Stimulated activated naive B cell treated with anti-CD40 and anti-IgM and Interleukin-4, amounts not matched to agents 10 μg/mL and 1 μg/mL and 100 μg/mL, for 72 hours (primary cell): Measurements from ENCODE around the gene PLPP7.
"Not testable (repeated sequence)": the region's sequence is repeated elsewhere in the genome, so short reads cannot be mapped to it uniquely, and the experiment has no call there.

Experiments used
- ATAC-seq, 2 donors: fragments of 150-1000 bp; cut with Tn5 transposase; replicated peaks; 2 replicates each; pipeline ENCODE4 v1.10.0; 2021; ENCODE audit warnings: moderate library complexity in 1 of 2
- DNase-seq: peaks from one replicate; pipeline ENCODE4 v3.0.0; 2021
- H3K27ac Mint-ChIP-seq: one replicate; pipeline ENCODE4 v1.8.0; 2022; ENCODE audit warnings: mild to moderate bottlenecking, mixed read lengths
- H3K27me3 Mint-ChIP-seq, 2 donors: one replicate each; pipeline ENCODE4 v1.8.0; 2022; ENCODE audit warnings: mixed read lengths in 2 of 2
- H3K36me3 Mint-ChIP-seq, 2 donors: one replicate each; pipeline ENCODE4 v1.8.0; 2022; ENCODE audit warnings: mixed read lengths in 2 of 2, mild to moderate bottlenecking in 1 of 2
- H3K4me1 Mint-ChIP-seq, 2 donors: one replicate each; pipeline ENCODE4 v1.8.0; 2022; ENCODE audit warnings: mixed read lengths in 2 of 2, mild to moderate bottlenecking in 1 of 2
- H3K4me3 Mint-ChIP-seq, 2 donors: one replicate each; pipeline ENCODE4 v1.8.0; 2022; ENCODE audit warnings: mild to moderate bottlenecking in 2 of 2, mixed read lengths in 2 of 2, moderate library complexity in 1 of 2
- H3K9me3 Mint-ChIP-seq, 2 donors: one replicate each; pipeline ENCODE4 v1.8.0; 2022; ENCODE audit warnings: mixed read lengths in 2 of 2, mild to moderate bottlenecking in 1 of 2

PLPP7 gene

DNA sequence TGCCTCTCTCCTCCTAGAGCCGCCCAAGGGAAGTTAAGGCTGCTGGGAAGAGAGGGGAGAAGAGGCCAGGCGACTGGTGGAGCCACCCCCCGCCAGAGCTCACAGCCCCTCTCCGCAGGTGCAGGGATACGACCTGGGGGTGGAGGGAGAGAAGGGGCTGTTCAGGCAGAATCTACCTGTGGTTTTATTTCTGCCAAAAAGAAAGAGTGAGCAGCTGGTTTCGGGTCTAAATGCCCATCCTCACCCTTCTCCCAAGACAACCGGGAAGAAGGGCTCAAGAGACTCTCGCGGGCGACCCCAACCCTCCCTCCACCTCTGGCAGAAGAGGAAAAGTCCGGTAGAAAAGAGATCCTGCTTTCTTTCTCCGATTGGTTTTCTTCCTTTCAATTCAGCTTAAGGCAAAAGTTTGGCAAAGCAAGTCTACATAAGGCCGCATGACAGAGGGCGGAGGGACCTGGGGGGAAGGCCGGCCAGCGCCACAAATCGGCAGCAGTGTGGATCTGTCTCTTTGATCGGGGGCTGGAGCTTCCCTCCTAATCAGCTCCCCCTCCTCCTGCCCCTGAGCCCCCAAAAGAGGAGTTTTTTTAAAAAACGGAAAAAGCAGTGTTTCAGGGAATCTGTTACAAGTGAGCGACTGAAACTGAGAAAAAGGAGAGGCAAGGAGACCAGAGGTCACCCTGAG, 29.5 kb upstream of the PLPP7 start:
- peaks cover 18 to 37% of the 10 kb centered on the region in 2 donors for H3K36me3 Mint-ChIP-seq
- DNase-seq (no peak), ATAC-seq (no peak)
- no peaks in the 10 kb centered on the region for H3K9me3 Mint-ChIP-seq
- no peak overlapping the region for H3K4me3 Mint-ChIP-seq
- H3K27ac Mint-ChIP-seq: no peak overlapping the region
- H3K27me3 Mint-ChIP-seq: no peaks in the 10 kb centered on the region
- peaks cover 24 to 66% of the 10 kb centered on the region in 2 donors for H3K4me1 Mint-ChIP-seq

DNA sequence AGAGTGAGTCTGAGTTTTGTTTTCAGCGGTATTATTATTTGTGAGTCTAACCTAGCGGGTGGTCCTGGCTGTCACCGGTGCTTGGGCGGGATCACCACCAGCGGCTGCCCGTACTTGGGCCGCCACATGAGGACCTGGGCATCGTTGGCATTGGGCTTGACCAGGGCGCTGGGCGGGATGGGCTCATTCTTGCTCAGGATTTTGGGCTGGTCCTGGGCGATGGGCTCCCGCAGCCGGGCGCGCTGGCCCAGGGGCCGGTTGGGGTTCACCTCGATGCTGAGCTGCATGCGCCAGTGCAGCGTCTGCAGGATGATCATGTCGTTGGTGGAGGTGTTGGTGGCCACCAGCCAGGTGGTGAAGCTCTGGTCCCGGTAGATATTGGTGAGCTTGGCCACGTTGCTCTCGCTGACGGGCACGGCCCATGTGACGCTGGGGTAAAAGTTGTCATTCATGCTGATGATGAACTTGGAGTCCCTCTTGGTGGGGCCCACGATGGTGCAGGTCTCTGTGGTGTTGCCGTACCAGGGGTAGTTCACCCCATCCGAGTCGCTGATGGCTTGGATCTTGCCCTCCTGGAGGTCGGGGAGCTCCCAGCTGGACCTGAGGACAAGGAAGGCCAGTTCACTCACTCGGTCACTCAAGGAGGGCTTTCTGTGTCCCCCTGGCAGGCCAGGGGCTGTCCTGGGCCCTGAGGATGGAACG, 28.6 kb upstream of the PLPP7 start:
- no peak overlapping the region for H3K4me3 Mint-ChIP-seq
- H3K27ac Mint-ChIP-seq: no peak overlapping the region
- no peaks in the 10 kb centered on the region for H3K9me3 Mint-ChIP-seq
- H3K4me1 Mint-ChIP-seq: peaks cover 24 to 64% of the 10 kb centered on the region in 2 donors
- no peak for DNase-seq
- ATAC-seq: no peak
- peaks cover 19 to 38% of the 10 kb centered on the region in 2 donors for H3K36me3 Mint-ChIP-seq
- no peaks in the 10 kb centered on the region for H3K27me3 Mint-ChIP-seq

DNA sequence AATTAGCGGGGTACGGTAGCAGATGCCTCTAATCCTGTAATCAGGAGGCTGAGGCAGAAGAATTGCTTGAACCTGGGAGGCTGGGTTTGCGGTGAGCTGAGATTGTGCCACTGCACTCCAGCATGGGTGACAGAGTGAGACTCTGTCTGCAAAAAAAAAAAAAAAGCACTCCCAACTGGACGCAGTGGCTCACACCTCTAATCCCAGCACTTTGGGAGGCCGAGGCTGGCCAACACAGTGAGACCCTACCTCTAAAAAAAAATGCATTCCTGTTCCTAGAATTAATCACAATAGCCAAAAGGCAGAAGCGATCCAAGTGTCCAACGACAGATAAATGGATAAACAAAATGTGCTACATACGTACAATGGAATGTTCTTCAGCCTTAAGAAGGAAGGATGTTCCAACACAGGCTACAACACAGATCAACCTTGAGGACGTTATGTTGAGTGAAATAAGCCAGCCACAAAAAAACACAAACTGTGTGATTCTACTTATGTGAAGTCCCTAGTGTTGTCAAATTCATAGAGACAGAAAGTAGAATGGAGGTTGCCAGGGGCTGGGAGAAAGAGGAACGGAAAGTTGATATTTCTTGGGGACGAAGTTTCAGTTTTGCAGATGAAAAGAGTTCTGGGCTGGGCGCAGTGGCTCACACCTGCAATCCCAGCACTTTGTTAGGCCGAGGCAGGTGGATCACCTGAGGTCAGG, 27.0 kb upstream of the PLPP7 start:
- DNase-seq (peak; percentile 36), ATAC-seq (peak; percentile 86 to 87)
- H3K9me3 Mint-ChIP-seq: no peaks in the 10 kb centered on the region
- no peaks in the 10 kb centered on the region for H3K27me3 Mint-ChIP-seq
- H3K27ac Mint-ChIP-seq: peak overlapping the region; percentile 1
- peaks cover 25 to 47% of the 10 kb centered on the region in 2 donors for H3K36me3 Mint-ChIP-seq
- H3K4me3 Mint-ChIP-seq: peak overlapping the region; percentile 4 to 27
- peaks cover 29 to 66% of the 10 kb centered on the region in 2 donors for H3K4me1 Mint-ChIP-seq

DNA sequence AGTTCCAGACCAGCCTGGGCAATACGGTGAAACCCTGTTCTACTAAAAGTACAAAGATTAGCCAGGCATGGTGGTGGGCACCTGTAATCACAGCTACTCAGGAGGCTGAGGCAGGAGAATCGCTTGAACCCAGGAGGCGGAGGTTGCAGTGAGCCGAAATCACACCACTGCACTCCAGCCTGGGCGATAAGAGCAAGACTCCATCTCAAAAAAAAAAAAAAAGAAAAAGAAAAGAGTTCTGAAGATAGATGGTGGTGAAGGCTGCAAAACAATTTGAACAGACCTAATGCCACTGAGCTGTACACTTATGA, 26.5 kb upstream of the PLPP7 start:
- H3K9me3 Mint-ChIP-seq, DNase-seq, H3K27me3 Mint-ChIP-seq: not testable (repeated sequence)
- Mint-ChIP-seq H3K27ac (peak overlapping the region; percentile 1), H3K4me1 (peaks cover 27 to 62% of the 10 kb centered on the region in 2 donors), H3K36me3 (peaks cover 22 to 43% of the 10 kb centered on the region in 2 donors), H3K4me3 (peak overlapping the region; percentile 4 to 27)
- ATAC-seq: peak; percentile 7 to 13

DNA sequence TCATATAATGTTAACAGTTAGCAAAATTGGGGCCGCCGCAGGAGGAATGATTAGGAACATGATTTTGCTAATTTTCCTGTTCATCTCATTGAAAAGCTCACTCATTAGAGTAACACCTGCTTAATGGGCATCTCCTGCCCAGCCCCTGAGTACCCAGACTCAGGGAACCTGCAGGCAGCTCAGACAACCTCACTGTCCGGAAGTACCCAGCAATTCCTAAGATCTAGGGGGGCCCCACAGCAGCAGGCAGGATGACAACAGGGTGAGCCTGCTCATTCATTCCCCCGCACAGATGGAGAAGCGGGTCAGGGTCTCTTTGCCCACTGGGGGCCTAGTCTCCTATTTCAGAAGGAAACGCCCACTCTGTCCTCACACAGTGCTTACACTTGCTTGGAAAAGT, 25.8 kb upstream of the PLPP7 start:
- no peak for DNase-seq
- Mint-ChIP-seq H3K4me1 (peaks cover 31 to 68% of the 10 kb centered on the region in 2 donors), H3K27ac (peak overlapping the region; percentile 73), H3K36me3 (peaks cover 22 to 41% of the 10 kb centered on the region in 2 donors), H3K27me3 (no peaks in the 10 kb centered on the region), H3K9me3 (no peaks in the 10 kb centered on the region), H3K4me3 (no peak overlapping the region)
- ATAC-seq: no peak

DNA sequence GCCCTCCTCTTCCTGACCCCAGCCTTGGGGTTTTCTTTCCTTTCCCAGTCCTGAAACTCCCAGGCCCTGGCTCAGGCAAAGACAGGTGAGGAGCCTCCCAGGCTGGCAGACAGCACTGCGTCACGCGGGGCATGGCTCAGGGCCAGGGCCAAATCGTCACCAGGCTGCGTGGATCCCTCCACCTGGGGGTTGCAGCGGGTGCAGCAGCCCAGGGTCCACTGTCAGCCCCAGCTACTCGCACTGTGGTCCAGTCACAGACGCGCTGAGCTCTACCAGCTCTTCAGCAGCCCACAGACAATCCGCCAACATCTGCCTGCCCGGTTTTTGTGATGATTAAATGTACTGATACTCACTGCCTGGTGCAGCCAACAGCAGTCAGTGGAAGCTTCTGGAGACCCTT, 25.3 kb upstream of the PLPP7 start:
- no peaks in the 10 kb centered on the region for H3K27me3 Mint-ChIP-seq
- H3K36me3 Mint-ChIP-seq: peaks cover 22 to 41% of the 10 kb centered on the region in 2 donors
- H3K27ac Mint-ChIP-seq: peak overlapping the region; percentile 62
- DNase-seq (no peak), ATAC-seq (no peak)
- H3K4me3 Mint-ChIP-seq: no peak overlapping the region
- peaks cover 33 to 73% of the 10 kb centered on the region in 2 donors for H3K4me1 Mint-ChIP-seq
- H3K9me3 Mint-ChIP-seq: no peaks in the 10 kb centered on the region

DNA sequence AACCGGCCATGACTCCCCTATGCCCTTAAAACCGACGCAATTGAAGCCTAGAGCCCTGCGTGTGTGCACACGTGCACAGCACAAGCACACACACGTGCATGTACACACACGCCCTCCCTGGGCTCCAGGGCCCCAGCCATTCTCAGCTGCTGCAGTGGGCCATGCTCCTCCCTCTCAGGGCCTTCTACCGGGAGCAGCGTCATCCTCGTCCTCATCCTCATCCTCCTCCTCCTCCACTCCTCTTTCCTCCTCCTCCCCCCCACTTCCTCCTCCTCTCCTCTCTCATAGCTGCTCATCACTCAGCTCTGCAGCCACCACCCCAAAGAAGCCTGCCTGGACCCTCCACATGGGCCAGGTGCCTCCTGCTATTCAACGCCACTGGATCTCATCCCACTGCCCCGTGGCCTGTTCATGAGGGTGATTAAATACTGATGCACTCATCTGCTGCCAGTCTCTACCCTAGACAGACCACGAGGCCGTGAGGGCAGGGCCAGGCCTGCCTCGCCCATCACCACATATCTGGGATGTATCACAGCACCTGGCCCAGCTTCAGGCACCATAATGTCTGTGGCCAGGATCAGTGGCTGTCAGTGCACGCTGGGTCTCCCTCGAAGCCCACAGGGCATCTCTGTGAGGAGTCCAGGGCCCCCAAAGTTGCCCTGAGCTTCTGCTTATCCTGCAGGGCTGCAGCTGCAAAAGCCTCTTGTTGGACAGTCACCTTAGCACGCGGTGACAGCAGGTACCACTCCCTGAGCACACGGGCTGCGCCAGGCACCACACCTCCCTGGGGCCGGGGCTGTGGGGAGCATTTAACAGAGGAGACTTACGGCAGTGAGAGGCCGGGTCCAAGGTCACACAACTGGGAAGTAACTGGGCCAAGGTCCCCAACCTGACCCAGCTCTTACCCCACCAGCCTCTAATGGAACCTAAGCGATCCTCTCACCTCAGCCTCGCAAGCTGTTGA, 23.0 kb upstream of the PLPP7 start:
- Mint-ChIP-seq H3K4me3 (peak overlapping the region in 1 of 2 donors; percentile 39), H3K27me3 (no peaks in the 10 kb centered on the region), H3K36me3 (peaks cover 7 to 27% of the 10 kb centered on the region in 2 donors), H3K4me1 (peaks cover 47 to 89% of the 10 kb centered on the region in 2 donors), H3K9me3 (no peaks in the 10 kb centered on the region), H3K27ac (peak overlapping the region; percentile 82)
- ATAC-seq (no peak), DNase-seq (no peak)

DNA sequence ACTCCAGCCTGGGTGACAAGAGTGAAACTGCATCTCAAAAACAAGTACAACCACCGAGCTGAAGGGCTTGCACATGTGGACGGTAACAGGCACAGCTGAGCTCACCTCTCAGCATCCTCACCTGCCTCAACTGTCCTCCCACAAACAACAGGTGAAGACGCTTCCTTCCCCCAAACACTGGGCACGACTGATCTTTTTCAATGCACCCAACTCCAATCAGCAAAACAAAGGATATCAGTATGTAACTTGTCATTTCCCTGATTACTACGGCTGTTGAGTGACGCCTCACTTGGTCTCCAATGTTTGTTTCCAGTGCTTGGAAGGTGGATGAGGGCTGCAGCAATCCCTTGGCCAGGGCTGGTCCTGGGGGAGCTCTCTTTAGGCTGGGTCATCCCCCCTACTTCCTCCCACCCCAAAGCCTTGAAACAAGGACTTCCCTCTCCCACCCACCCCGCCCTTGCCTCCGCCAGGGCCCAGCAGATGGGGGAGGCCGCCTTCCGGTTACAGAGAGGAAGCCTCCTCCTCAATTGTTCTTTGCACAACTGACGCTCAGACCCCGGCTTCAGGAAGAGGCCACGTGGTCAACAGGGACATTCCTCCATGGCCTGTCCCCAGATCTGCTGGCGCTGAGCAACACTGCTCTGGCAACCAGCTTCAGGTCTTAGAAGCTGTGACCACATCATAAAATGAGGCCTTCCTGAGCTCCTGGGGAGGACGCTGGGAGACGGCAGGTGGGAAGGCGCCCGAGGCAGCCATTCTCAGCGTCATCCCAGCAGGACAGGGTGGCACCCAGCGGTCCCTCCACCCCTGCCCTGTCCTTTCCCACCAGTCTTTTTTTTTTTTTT, 19.1 kb upstream of the PLPP7 start:
- H3K9me3 Mint-ChIP-seq: no peaks in the 10 kb centered on the region
- ATAC-seq (peak; percentile 16 to 21), DNase-seq (peak; percentile 30)
- peak overlapping the region; percentile 94 for H3K27ac Mint-ChIP-seq
- H3K4me3 Mint-ChIP-seq: peak overlapping the region; percentile 80 to 83
- peaks cover 9 to 18% of the 10 kb centered on the region in 2 donors for H3K36me3 Mint-ChIP-seq
- no peaks in the 10 kb centered on the region for H3K27me3 Mint-ChIP-seq
- H3K4me1 Mint-ChIP-seq: peaks cover 51 to 84% of the 10 kb centered on the region in 2 donors

DNA sequence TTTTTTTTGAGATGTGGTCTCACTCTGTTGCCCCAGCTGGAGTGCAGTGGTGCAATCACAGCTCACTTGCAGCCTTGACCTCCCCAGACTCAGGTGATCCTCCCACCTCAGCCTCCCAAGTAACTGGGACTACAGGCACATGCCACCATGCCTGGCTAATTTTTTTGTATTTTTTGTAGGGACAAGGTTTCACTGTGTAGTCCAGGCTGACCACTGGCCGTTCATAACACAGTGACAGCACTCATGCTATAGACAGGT, 18.6 kb upstream of the PLPP7 start:
- DNase-seq, H3K27me3 Mint-ChIP-seq, H3K9me3 Mint-ChIP-seq, ATAC-seq: not testable (repeated sequence)
- Mint-ChIP-seq H3K36me3 (peaks cover 8 to 18% of the 10 kb centered on the region in 2 donors), H3K4me3 (peak overlapping the region; percentile 80 to 83), H3K27ac (peak overlapping the region; percentile 94), H3K4me1 (peaks cover 50 to 81% of the 10 kb centered on the region in 2 donors)

DNA sequence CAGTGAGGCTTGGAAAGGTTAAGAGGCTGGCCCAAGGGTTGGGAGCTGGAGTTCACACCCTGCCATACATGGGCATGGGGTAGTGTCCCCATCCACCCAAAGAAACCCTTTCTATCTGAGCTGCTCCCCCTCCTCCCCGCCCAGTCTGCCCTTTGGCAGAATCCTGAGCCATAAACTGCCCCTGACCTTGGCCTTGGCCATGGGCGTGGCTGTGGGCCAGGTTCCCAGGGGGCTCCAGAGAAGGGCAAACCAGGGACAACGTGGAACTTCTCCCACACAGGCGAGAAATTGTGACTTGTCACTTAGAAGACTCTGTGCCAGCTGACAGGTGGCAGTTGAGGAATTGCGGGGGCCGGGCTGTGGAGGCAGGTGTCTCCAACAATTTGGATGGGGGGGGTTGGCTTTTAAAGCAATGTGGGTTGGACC, 18.0 kb upstream of the PLPP7 start:
- ATAC-seq (no peak), DNase-seq (no peak)
- no peaks in the 10 kb centered on the region for H3K27me3 Mint-ChIP-seq
- no peaks in the 10 kb centered on the region for H3K9me3 Mint-ChIP-seq
- H3K4me1 Mint-ChIP-seq: peaks cover 44 to 75% of the 10 kb centered on the region in 2 donors
- peaks cover 3 to 16% of the 10 kb centered on the region in 2 donors for H3K36me3 Mint-ChIP-seq
- peak overlapping the region; percentile 60 to 90 for H3K4me3 Mint-ChIP-seq
- peak overlapping the region; percentile 51 for H3K27ac Mint-ChIP-seq

DNA sequence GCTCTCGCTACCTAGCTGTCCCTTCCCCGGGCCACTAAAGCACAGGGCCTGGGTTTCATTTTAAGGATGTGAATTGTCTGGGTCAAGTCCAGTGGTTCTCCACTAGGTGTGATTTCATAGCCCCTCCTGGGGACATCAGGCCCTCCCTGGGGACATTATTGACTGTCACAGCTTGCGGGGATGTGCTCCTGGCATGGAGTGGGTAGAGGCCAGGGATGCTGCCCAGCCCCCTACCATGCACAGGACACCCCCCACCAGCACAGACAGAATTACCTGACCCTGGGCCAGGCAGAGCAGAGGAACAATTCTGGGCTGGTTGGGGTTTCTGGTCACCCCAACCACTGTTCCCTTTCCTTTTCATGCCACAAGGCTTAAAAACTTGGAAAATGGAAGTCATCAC, 17.3 kb upstream of the PLPP7 start:
- no peak for DNase-seq
- peaks cover 3 to 13% of the 10 kb centered on the region in 2 donors for H3K36me3 Mint-ChIP-seq
- no peaks in the 10 kb centered on the region for H3K9me3 Mint-ChIP-seq
- peaks cover 39 to 68% of the 10 kb centered on the region in 2 donors for H3K4me1 Mint-ChIP-seq
- ATAC-seq: no peak
- H3K4me3 Mint-ChIP-seq: peak overlapping the region; percentile 77 to 90
- peak overlapping the region; percentile 90 for H3K27ac Mint-ChIP-seq
- no peaks in the 10 kb centered on the region for H3K27me3 Mint-ChIP-seq

DNA sequence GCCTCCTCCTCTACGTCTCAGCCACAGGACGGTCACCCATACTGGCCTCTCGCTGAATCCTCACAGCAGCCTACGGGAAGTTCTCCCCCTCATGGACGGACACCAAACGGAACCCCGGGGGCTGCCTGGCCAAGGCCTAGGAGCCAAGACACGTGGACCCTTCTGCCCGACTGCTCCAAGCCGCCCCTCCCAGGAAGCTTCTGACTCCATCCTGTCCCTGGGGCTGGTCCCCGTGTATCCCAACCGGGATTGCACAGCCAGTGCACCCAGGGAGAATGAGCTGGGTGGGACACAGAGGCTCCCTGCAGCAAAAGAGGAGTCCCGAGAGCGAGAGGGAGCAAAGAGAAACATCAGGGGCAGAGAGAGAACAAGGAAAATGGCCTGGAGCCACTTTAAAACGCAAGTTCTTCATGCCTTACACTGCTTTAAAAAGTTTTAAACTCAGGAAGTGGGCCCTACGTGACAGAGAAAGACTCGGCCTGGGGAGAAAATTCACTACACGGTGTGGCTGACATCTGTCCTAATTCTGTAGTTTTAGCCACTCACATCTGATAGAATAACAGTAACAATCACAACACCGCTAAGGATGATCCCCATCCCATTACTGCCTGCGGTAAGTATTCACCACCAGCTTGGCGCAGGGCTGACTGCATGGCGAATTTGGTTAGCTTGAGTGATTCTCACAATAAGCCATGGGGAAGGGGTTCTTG, 16.2 kb upstream of the PLPP7 start:
- H3K36me3 Mint-ChIP-seq: peaks cover 3 to 13% of the 10 kb centered on the region in 2 donors

More for the DNA sequence above, 16.2 kb upstream of the PLPP7 start:
- peak overlapping the region; percentile 90 to 96 for H3K4me3 Mint-ChIP-seq
- H3K4me1 Mint-ChIP-seq: peaks cover 41 to 68% of the 10 kb centered on the region in 2 donors
- no peaks in the 10 kb centered on the region for H3K27me3 Mint-ChIP-seq
- DNase-seq (no peak), ATAC-seq (no peak)
- peak overlapping the region; percentile 94 for H3K27ac Mint-ChIP-seq
- no peaks in the 10 kb centered on the region for H3K9me3 Mint-ChIP-seq
